ENCODE results near the gene TMEM183A.

The TMEM183A gene

GRCh38 chr1:203049077-203049476 is 41.9 kb downstream of the TMEM183A start:
- TF ChIP-seq, protein P1, sequence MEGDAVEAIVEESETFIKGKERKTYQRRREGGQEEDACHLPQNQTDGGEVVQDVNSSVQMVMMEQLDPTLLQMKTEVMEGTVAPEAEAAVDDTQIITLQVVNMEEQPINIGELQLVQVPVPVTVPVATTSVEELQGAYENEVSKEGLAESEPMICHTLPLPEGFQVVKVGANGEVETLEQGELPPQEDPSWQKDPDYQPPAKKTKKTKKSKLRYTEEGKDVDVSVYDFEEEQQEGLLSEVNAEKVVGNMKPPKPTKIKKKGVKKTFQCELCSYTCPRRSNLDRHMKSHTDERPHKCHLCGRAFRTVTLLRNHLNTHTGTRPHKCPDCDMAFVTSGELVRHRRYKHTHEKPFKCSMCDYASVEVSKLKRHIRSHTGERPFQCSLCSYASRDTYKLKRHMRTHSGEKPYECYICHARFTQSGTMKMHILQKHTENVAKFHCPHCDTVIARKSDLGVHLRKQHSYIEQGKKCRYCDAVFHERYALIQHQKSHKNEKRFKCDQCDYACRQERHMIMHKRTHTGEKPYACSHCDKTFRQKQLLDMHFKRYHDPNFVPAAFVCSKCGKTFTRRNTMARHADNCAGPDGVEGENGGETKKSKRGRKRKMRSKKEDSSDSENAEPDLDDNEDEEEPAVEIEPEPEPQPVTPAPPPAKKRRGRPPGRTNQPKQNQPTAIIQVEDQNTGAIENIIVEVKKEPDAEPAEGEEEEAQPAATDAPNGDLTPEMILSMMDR (IDR thresholded peaks at IDR 0.05; ENCODE audit: borderline replicate concordance, insufficient read depth, low read depth, low read length), result no peak

DNA sequence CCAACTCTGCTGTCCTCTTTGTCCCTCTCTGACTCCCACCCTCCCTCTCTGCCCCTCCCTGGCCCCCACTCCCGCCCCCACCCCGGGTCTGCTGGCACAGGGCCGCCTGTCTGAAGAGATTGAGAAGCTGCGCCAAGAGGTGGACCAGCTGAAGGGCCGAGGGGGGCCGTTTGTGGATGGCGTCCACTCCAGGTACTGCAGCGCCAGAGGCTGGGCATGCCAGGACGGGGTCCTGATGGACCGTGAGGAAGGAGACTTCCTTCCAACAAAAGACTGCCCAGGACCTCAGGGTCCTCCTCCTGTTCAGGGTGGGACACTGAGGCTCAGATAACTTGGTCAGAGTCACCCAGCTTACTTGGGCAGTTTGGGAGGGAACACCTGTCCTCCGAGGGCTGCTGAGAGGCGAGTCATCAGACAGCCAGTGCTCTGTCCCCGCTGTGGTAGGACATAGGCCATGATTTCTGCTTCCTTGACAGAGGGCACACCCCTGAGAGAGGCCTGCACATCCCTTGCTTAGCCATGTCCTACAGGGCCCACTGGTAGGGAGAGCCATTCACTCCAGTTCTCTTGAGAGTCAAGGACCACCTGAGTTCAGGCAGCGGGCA is 42.5 kb downstream of the TMEM183A start:
- TF ChIP-seq, protein P1 (IDR thresholded peaks at IDR 0.05; ENCODE audit: borderline replicate concordance, insufficient read depth, low read depth, low read length), result no peak

More at GRCh38 chr1:203049077-203049476, 41.9 kb downstream of the TMEM183A start:
- H3K4me3 ChIP-seq (ENCODE audit: low read depth, low read length), result no peak overlapping the region

DNA sequence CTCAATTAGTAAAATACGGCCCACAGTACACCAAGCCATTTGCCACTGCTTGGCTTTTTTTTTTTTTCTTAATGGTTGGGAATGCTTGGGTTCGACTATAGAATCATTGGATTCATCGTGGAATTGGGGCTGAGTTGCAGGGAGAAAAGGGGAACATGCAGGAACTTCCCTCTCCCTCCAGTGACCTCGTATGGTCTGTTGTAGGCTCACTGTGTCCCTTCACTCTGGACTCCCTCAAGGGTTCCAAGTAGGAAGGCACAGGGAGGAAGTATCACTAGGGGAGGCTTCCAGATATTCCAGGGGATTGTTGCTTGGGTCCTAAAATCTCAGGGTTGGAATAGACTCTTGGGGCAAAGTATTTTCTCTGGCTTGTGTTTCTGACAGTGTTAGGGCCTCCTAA is 43.7 kb downstream of the TMEM183A start:
- TF ChIP-seq, protein P1 (IDR thresholded peaks at IDR 0.05; ENCODE audit: borderline replicate concordance, insufficient read depth, low read depth, low read length), result no peak
- no peak overlapping the region for H3K4me3 ChIP-seq (ENCODE audit: low read depth, low read length)

More for the DNA sequence above, 42.5 kb downstream of the TMEM183A start:
- H3K4me3 ChIP-seq (ENCODE audit: low read depth, low read length), result no peak overlapping the region

GRCh38 chr1:203051841-203052324 is 44.7 kb downstream of the TMEM183A start:
- TF ChIP-seq, protein P1 (IDR thresholded peaks at IDR 0.05; ENCODE audit: borderline replicate concordance, insufficient read depth, low read depth, low read length), result no peak
- no peak overlapping the region for H3K4me3 ChIP-seq (ENCODE audit: low read depth, low read length)

GRCh38 chr1:203052601-203053000 is 45.4 kb downstream of the TMEM183A start:
- TF ChIP-seq, protein P1 (IDR thresholded peaks at IDR 0.05; ENCODE audit: borderline replicate concordance, insufficient read depth, low read depth, low read length), result no peak
- no peak overlapping the region for H3K4me3 ChIP-seq (ENCODE audit: low read depth, low read length)

DNA sequence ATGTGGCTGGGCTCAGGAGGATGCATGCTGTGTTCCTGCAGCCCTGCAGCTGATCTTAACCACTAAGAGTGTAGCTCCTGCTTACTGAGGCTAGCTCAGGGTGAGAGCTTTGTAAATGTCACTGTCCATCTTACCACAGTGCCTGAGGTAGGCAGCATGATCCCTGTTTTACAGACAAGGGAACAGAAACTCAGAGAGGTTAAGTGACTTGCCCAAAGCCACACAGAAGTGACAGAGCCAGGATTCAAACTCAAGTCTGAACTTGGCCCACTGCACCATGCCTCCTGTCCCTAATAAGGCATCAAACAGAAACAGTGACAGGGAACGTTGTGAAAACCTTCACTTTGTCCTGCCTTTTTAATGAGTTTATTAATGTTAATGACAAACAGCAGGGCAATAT is 47.0 kb downstream of the TMEM183A start:
- TF ChIP-seq, protein P1 (IDR thresholded peaks at IDR 0.05; ENCODE audit: borderline replicate concordance, insufficient read depth, low read depth, low read length), result no peak
- H3K4me3 ChIP-seq (ENCODE audit: low read depth, low read length), result no peak overlapping the region

DNA sequence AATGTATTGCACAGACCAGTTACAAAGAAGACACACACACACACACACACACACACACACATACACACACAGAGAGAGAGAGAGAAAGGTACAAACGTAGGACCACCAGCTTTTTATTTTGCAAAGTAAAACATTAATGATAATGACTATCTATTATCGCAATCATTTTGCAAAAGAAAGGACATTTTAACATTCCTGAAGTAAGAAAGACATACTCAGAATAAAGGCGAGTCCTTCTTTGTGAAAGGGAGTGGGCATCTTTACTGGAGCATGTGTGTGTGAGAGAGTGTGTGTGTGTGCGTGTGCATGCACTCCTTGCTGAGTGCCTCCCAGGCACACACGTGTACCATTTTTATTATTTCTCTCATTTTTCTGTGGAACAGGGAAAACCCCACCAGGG is 47.5 kb downstream of the TMEM183A start:
- H3K4me3 ChIP-seq (ENCODE audit: low read depth, low read length), result no peak overlapping the region
- TF ChIP-seq, protein P1 (IDR thresholded peaks at IDR 0.05; ENCODE audit: borderline replicate concordance, insufficient read depth, low read depth, low read length), result no peak

Data from GM12875 (cell line).